Measurements from ENCODE around the gene AP1S3.

DNA sequence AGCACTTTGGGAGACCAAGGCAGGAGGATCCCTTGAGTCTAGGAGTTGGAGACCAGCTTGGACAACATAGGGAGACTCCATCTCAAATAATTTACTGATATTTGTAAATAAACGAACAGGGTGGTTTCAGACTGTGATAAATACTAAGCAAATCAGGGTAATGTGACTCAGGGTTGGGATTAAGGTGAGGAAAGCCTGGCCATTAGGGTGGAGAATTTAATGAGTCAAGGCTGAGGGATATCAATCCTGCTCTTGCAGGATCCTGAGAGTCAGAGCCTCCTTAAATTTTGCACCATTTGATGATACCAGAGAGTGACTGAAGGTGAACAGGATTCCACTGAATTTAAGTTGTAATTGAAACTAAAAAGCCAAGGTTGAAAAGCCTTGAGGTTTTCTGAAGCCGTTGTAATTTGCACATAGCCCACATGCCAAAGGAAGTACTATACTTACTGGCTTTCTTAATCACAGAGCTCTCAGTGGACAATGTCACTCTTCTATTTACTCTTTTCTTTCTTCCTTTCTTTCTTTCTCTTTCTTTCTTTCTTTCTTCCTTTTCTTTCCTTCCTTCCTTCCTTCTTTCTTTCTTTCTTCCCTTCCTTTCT is 28.6 kb upstream of the AP1S3 start:
- TF ChIP-seq, protein P1, sequence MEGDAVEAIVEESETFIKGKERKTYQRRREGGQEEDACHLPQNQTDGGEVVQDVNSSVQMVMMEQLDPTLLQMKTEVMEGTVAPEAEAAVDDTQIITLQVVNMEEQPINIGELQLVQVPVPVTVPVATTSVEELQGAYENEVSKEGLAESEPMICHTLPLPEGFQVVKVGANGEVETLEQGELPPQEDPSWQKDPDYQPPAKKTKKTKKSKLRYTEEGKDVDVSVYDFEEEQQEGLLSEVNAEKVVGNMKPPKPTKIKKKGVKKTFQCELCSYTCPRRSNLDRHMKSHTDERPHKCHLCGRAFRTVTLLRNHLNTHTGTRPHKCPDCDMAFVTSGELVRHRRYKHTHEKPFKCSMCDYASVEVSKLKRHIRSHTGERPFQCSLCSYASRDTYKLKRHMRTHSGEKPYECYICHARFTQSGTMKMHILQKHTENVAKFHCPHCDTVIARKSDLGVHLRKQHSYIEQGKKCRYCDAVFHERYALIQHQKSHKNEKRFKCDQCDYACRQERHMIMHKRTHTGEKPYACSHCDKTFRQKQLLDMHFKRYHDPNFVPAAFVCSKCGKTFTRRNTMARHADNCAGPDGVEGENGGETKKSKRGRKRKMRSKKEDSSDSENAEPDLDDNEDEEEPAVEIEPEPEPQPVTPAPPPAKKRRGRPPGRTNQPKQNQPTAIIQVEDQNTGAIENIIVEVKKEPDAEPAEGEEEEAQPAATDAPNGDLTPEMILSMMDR (IDR thresholded peaks at IDR 0.05): no peak
- no peak for TF ChIP-seq POLR2A (IDR thresholded peaks at IDR 0.05)

All from heart left ventricle (tissue), 13 donors.